ENCODE results near the gene VSTM2L.

VSTM2L gene

GRCh38 chr20:37971561-37972127 lies 68.7 kb downstream of the VSTM2L start:
- DNase-seq, result no peak

GRCh38 chr20:37972256-37973058 lies 69.5 kb downstream of the VSTM2L start:
- no peak for DNase-seq

- DNase-seq, result no peak
Measured at GRCh38 chr20:37973059-37973910, 70.4 kb downstream of the VSTM2L start.

GRCh38 chr20:37976887-37977286 lies 74.0 kb downstream of the VSTM2L start:
- DNase-seq, result no peak

GRCh38 chr20:37977338-37977737 lies 74.4 kb downstream of the VSTM2L start:
- DNase-seq, result no peak

- no peak for DNase-seq
Measured at GRCh38 chr20:37977786-37978185, 74.9 kb downstream of the VSTM2L start.

GRCh38 chr20:37979021-37979985 lies 76.4 kb downstream of the VSTM2L start:
- DNase-seq, result no peak

- DNase-seq, result no peak
Measured at GRCh38 chr20:37980383-37980782, 77.5 kb downstream of the VSTM2L start.

GRCh38 chr20:37980876-37981275 lies 77.9 kb downstream of the VSTM2L start:
- DNase-seq, result no peak

GRCh38 chr20:37981568-37981967 lies 78.6 kb downstream of the VSTM2L start:
- DNase-seq, result no peak

- DNase-seq, result no peak
Measured at GRCh38 chr20:37983286-37983685, 80.4 kb downstream of the VSTM2L start.

- DNase-seq, result no peak
Measured at GRCh38 chr20:37984018-37984785, 81.3 kb downstream of the VSTM2L start.

GRCh38 chr20:37986044-37986858 lies 83.3 kb downstream of the VSTM2L start:
- DNase-seq, result no peak

- DNase-seq, result no peak
Measured at GRCh38 chr20:37986873-37987601, 84.1 kb downstream of the VSTM2L start.

GRCh38 chr20:37987602-37988290 lies 84.8 kb downstream of the VSTM2L start:
- no peak for DNase-seq

GRCh38 chr20:37988306-37988954 lies 85.5 kb downstream of the VSTM2L start:
- DNase-seq, result no peak

GRCh38 chr20:37989601-37990295 lies 86.8 kb downstream of the VSTM2L start:
- DNase-seq, result no peak

GRCh38 chr20:37990571-37991151 lies 87.7 kb downstream of the VSTM2L start:
- peak; percentile 48 for DNase-seq
